HepG2 (cell line): Measurements from ENCODE around the gene SRR. TPM values are rescaled to one million over a fixed set of nuclear protein-coding genes. Genes with fewer than 3 reads are reported as not detected.

Experiments used
- ATAC-seq: fragments of 200-7000 bp; cut with Tn5 transposase; 3 replicates; pipeline ENCODE4 v1.9.1; 2020; ENCODE audit warnings: mild to moderate bottlenecking, moderate library complexity
- BruUV-seq: library from RNA; stranded (reverse); fragments of 400-500 nt; replicated peaks from 2 replicates; lab custom pipeline; 2021; lab: Mats Ljungman, UMichigan
- CTCF ChIA-PET: fragments of 300-600 bp; formaldehyde crosslinking; extraction: SDS; loops from one replicate; lab custom pipeline; 2021; ENCODE audit warnings: low total read pairs, inconsistent platforms, low intra/inter-chr PET ratio; lab: Yijun Ruan, JAX
- POLR2A ChIA-PET: fragments of 350-600 bp; sonication (Branson Sonifier 250); formaldehyde crosslinking; loops from one replicate; lab custom pipeline; 2020; ENCODE audit warnings: antibody characterized with exemption, inconsistent platforms; lab: Yijun Ruan, JAX
- DNase-seq: peaks from one replicate; pipeline ENCODE4 v3.0.0-alpha.2; 2015; ENCODE audit warnings: low spot score
- FAIRE-seq: peaks from 3 replicates; lab custom pipeline; 2011; peaks lifted over from hg19 to GRCh38; lab: Jason Lieb, UNC
- H2AFZ ChIP-seq: one replicate; pipeline ENCODE4 v1.6.1; 2011; ENCODE audit warnings: low read length, inconsistent platforms
- H3K27ac ChIP-seq: fragments of 300-600 bp; 3 replicates; pipeline ENCODE4 v1.8.0; 2011; ENCODE audit warnings: mixed run types, mild to moderate bottlenecking, mixed read lengths, low read length, inconsistent platforms; ENCODE audit not compliant: insufficient read depth; ENCODE audit errors: extremely low read length
- H3K27me3 ChIP-seq, 2 experiments: fragments of 200-600 bp in 1 of 2; 2 replicates in 1 of 2; 3 replicates in 1 of 2; pipeline versions ENCODE4 v1.6.0 to v1.8.0; 2011; ENCODE audit warnings: low read length in 2 of 2, mild to moderate bottlenecking in 2 of 2, moderate library complexity in 2 of 2, inconsistent platforms in 1 of 2; ENCODE audit not compliant: insufficient read depth in 2 of 2, control insufficient read depth in 1 of 2
- H3K36me3 ChIP-seq, 2 experiments: fragments of 200-600 bp in 1 of 2; replicated peaks in 1 of 2; 2 replicates in 1 of 2; 3 replicates in 1 of 2; pipeline versions ENCODE4 v1.5.1 to v1.8.0; 2011; ENCODE audit warnings: low read length in 2 of 2, inconsistent platforms in 1 of 2; ENCODE audit not compliant: insufficient read depth in 2 of 2, control insufficient read depth in 1 of 2
- H3K4me1 ChIP-seq: 2 replicates; pipeline ENCODE4 v1.5.1; 2012; ENCODE audit warnings: low read length, inconsistent platforms; ENCODE audit not compliant: insufficient read depth
- H3K4me2 ChIP-seq: 2 replicates; pipeline ENCODE4 v1.6.0; 2011; ENCODE audit warnings: low read depth, low read length, inconsistent platforms
- H3K4me3 ChIP-seq, 3 experiments: fragments of 200-600 bp in 1 of 3; sonication (generic), shearing (Covaris generic) in 1 of 3; replicated peaks in 1 of 3; 2 replicates each; pipeline ENCODE4 v1.5.1; 2011 to 2016; ENCODE audit warnings: low read length in 3 of 3, inconsistent platforms in 2 of 3, low read depth in 2 of 3, mild to moderate bottlenecking in 2 of 3, control low read depth in 1 of 3, mixed read lengths in 1 of 3; ENCODE audit not compliant: insufficient read depth in 1 of 3
- H3K79me2 ChIP-seq: one replicate; pipeline ENCODE4 v1.6.1; 2011; ENCODE audit warnings: low read length, inconsistent platforms; ENCODE audit not compliant: insufficient read depth
- H3K9ac ChIP-seq: 2 replicates; pipeline ENCODE4 v1.6.0; 2011; ENCODE audit warnings: mild to moderate bottlenecking, low read depth, low read length, inconsistent platforms; ENCODE audit not compliant: insufficient read depth
- H3K9me3 ChIP-seq: 2 replicates; pipeline ENCODE4 v1.5.1; 2012; ENCODE audit warnings: mild to moderate bottlenecking, low read length
- H4K20me1 ChIP-seq: 2 replicates; pipeline ENCODE4 v1.6.0; 2011; ENCODE audit warnings: inconsistent platforms, mild to moderate bottlenecking, low read length, moderate library complexity; ENCODE audit not compliant: insufficient read depth
- CEBPB ChIP-seq: IDR thresholded peaks from 2 replicates; pipeline ENCODE4 v1.6.1; 2011; ENCODE audit warnings: low read depth, low read length, improper control_type of control experiment, borderline replicate concordance
- KDM3A ChIP-seq: IDR thresholded peaks from 2 replicates; pipeline ENCODE4 v1.6.1; 2018; ENCODE audit warnings: low read depth, missing compliant biosample characterization
- NBN ChIP-seq: fragments of 450-650 bp; conservative IDR thresholded peaks from 2 replicates; pipeline ENCODE4 v1.6.1; 2017
- NFATC3 ChIP-seq: sonication (generic); formaldehyde crosslinking; IDR thresholded peaks from 2 replicates; pipeline ENCODE4 v1.5.1; 2020; ENCODE audit warnings: mild to moderate bottlenecking, missing genetic modification reagents
- POGZ ChIP-seq: sonication (generic); formaldehyde crosslinking; IDR thresholded peaks from 2 replicates; pipeline ENCODE4 v1.4.0; 2020; ENCODE audit warnings: mild to moderate bottlenecking, missing genetic modification reagents
- RXRB ChIP-seq: IDR thresholded peaks from 2 replicates; pipeline ENCODE4 v1.6.1; 2016; ENCODE audit warnings: borderline replicate concordance, missing genetic modification reagents, missing compliant biosample characterization
- SP5 ChIP-seq: IDR thresholded peaks from 2 replicates; pipeline ENCODE4 v1.6.1; 2016; ENCODE audit warnings: low read depth, borderline replicate concordance
- SRY ChIP-seq: sonication (generic); formaldehyde crosslinking; IDR thresholded peaks from 2 replicates; pipeline ENCODE4 v1.8.0; 2022; ENCODE audit warnings: mild to moderate bottlenecking, missing genetic modification reagents
- ZFP36 ChIP-seq: fragments of 150-350 bp; IDR thresholded peaks from 2 replicates; pipeline ENCODE4 v1.6.1; 2018; ENCODE audit warnings: borderline replicate concordance, low read length, low read depth; ENCODE audit not compliant: partially characterized antibody
- ZNF350 ChIP-seq: sonication (generic); formaldehyde crosslinking; IDR thresholded peaks from 2 replicates; pipeline ENCODE4 v1.4.0; 2020; ENCODE audit warnings: mild to moderate bottlenecking, low read depth, missing genetic modification reagents, borderline replicate concordance
- ZNF510 ChIP-seq: sonication (generic); formaldehyde crosslinking; IDR thresholded peaks from 2 replicates; pipeline ENCODE4 v1.4.0; 2020; ENCODE audit warnings: low read depth, mild to moderate bottlenecking, missing genetic modification reagents
- ZNF556 ChIP-seq: sonication (generic); formaldehyde crosslinking; IDR thresholded peaks from 2 replicates; pipeline ENCODE4 v1.4.0; 2020; ENCODE audit warnings: mild to moderate bottlenecking, missing genetic modification reagents, borderline replicate concordance
- ZSCAN21 ChIP-seq: sonication (generic); formaldehyde crosslinking; IDR thresholded peaks from 2 replicates; pipeline ENCODE4 v1.8.0; 2022; ENCODE audit warnings: mild to moderate bottlenecking, missing genetic modification reagents, moderate library complexity, borderline replicate concordance
- WGBS: methylation state at CpG from one replicate; pipeline ENCODE4 v1.1.6; 2017; ENCODE audit warnings: low lambda C conversion rate; 5-methylcytosine and 5-hydroxymethylcytosine counted together
- in situ Hi-C: cut with HindIII; loops from 2 replicates; pipeline ENCODE4 v1.10.0; 2017; ENCODE audit warnings: low pct_unique_long_range_greater_than_20kb; ENCODE audit not compliant: extremely low pct_ligation_motif_present
- intact Hi-C: fragments of 100-400 bp; cut with micrococcal nuclease; formaldehyde crosslinking; loops from one replicate; pipeline ENCODE4 v1.10.0; 2022; ENCODE audit not compliant: unreplicated experiment
- polyA plus RNA-seq, 8 experiments: library from polyadenylated mRNA; depleted of rRNA in 3 of 8; stranded (reverse) in 7 of 8; unstranded in 1 of 8; fragments of >200 nt; fragmentation: Illumina TruSeq in 4 of 8; extraction: Trizol in 4 of 8; gene quantifications; 2 replicates each; pipeline versions ENCODE4 v1.2.1 to v1.2.3, GENCODE V29; 2011 to 2016; ENCODE audit warnings: low read depth in 4 of 8, missing spikeins in 1 of 8, mixed read lengths in 1 of 8; ENCODE audit not compliant: insufficient read depth in 1 of 8
- total RNA-seq, 5 experiments: library from RNA; depleted of rRNA; stranded (reverse); fragments of >200 nt; fragmentation: Illumina TruSeq; extraction: Trizol; gene quantifications; 2 replicates each; pipeline ENCODE4 v1.2.3, GENCODE V29; 2016; ENCODE audit warnings: low read depth in 1 of 5

SRR gene
- total and polyA plus RNA-seq, 2 of the 13 experiments (the other 11 are each of a cell fraction or from before 2014, with no cell fraction given): 3.6 to 7.8 TPM

DNA sequence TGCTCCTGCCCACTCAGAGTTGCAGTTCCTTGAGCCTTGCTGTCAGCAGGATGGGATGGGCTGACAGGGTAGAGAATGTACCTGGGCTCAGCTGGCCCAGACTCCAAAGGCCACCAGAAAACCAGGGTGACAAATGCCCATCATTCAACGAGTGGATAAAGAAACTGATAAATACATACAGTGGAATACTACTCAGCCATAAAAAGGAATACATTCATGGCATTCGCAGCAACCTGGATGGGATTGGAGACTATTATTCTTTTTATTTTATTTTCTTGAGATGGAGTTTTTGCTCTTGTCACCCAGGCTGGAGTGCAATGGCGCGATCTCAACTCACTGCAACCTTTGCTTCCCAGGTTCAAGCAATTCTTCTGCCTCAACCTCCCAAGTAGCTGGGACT lies 53.5 kb downstream of the SRR start (continued):
- TF ChIP-seq ZNF350 (CRISPR knock-in tag) (no peak), ZNF510 (CRISPR knock-in tag) (no peak)

DNA sequence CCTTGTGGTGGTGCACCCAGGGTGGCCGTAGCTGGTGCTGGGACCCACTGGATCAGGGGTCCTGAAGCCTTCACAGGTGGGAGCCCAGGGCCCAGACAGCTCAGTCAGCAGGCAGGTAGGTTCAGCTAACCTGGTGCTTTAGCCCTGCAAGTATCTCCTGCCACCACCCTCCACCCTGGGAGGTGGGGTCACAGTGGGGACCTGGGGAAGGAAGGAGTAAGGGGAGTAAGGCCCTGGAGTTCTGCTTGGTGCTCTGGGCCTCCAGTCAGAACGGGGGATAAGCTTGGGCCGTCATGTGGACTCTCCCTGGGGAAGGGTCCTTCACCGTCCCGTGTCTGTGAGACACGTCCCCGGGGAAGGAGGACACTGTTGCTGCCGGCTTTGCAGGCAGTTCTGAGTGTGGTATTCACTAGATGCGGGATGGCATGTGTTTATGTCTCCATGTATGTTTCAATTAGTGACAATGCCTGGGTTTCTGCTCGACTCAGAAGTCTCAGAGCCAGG lies 54.2 kb downstream of the SRR start:
- no peaks in the 10 kb centered on the region for H3K27me3 ChIP-seq
- in situ Hi-C loops: no loop called here
- DNase-seq (no peak), FAIRE-seq (no peak), ATAC-seq (no peak)
- no peak overlapping the region for H3K27ac ChIP-seq
- no peaks in the 10 kb centered on the region for H3K4me1 ChIP-seq
- intact Hi-C loops: no loop called here
- TF ChIP-seq SP5 (CRISPR knock-in tag) (no peak), NFATC3 (CRISPR knock-in tag) (no peak), POGZ (CRISPR knock-in tag) (no peak)
- H3K4me3 ChIP-seq: no peak overlapping the region
- no TSS peak for BruUV-seq
- no peak overlapping the region for H3K4me2 ChIP-seq
- no peaks in the 10 kb centered on the region for H3K9me3 ChIP-seq
- CTCF ChIA-PET: no interaction called here
- no peaks in the 10 kb centered on the region for H3K79me2 ChIP-seq
- H2AFZ ChIP-seq: no peak overlapping the region
- peaks cover 5 to 15% of the 10 kb centered on the region in 2 experiments; a peak in 3 of 5 replicates for H3K36me3 ChIP-seq
- POLR2A ChIA-PET: no interaction called here
- no peak overlapping the region for H3K9ac ChIP-seq
- 100% methylated on average over 2 of the region's 10 CpGs for WGBS
- H4K20me1 ChIP-seq: no peaks in the 10 kb centered on the region

DNA sequence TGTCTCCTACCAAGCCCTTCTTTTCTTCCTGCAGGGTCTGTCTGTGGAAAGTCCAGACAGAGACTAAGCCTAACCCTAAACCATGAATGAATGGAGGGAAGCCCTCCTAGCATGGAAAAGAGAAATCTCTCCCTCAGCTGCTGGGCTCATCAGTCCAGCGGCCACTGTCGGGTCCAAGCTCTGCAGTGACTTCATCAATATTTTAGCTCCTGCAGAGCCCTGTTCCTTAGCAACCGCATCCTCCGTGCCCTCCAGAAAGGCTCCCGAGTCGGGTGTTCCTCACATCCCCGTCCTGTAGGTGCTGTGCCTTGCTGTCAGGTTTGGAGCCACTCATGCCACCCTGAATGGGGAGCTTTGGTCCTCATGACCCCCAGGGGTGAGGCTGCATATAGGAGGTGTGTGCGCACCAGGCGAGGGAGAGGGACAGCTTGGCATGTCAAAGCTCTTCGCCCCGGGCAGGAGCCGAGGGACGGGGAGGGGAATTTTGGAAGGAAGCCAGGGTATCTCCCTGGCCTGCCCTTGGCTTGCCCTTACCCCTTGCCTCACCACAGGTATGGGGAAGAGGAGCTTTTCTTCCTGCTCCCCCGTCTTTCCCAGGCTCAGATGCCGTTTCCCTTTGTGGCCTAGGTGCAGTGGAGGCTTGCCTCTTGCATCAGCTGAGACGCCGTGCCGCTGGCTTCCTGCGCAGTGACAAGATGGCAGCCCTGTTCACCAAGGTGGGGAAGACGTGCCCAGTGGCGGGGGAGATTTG lies 57.4 kb downstream of the SRR start:
- in situ Hi-C loops: no loop called here
- Histone ChIP-seq H3K9ac (no peak overlapping the region), H3K4me3 (no peak overlapping the region), H3K4me2 (no peak overlapping the region), H2AFZ (no peak overlapping the region), H3K9me3 (no peaks in the 10 kb centered on the region), H3K36me3 (peaks cover 16 to 27% of the 10 kb centered on the region in 2 experiments; a peak in 3 of 5 replicates), H4K20me1 (no peaks in the 10 kb centered on the region), H3K79me2 (no peaks in the 10 kb centered on the region), H3K27me3 (no peaks in the 10 kb centered on the region), H3K27ac (no peak overlapping the region), H3K4me1 (no peaks in the 10 kb centered on the region)
- FAIRE-seq: no peak
- no peak for DNase-seq
- WGBS: 98% methylated on average over 5 of the region's 21 CpGs
- ATAC-seq: no peak
- intact Hi-C loops: no loop called here
- ChIA-PET POLR2A (no interaction called here), CTCF (no interaction called here)
- BruUV-seq: no TSS peak
- no peak for TF ChIP-seq ZSCAN21 (CRISPR knock-in tag)
- TF ChIP-seq ZNF556 (CRISPR knock-in tag): no peak
- TF ChIP-seq ZFP36: no peak
- TF ChIP-seq NBN: no peak
- TF ChIP-seq KDM3A (CRISPR knock-in tag): no peak
- no peak for TF ChIP-seq RXRB (CRISPR knock-in tag)
- TF ChIP-seq CEBPB: no peak
- TF ChIP-seq SRY (CRISPR knock-in tag): no peak
